Astrocyte (in vitro differentiated cells and primary cell): ENCODE measurements around the gene EVC2.

ENCODE experiments used
- CTCF ChIP-seq: IDR thresholded peaks from 2 replicates; pipeline ENCODE4 v1.5.1; 2011; ENCODE audit warnings: low read depth, mild to moderate bottlenecking, inconsistent platforms, low read length, moderate library complexity; ENCODE audit not compliant: insufficient read depth
- EZH2 ChIP-seq: IDR thresholded peaks from 2 replicates; pipeline ENCODE4 v1.6.1; 2012; ENCODE audit warnings: mild to moderate bottlenecking, low read length, inconsistent platforms; ENCODE audit not compliant: insufficient read depth

- TF ChIP-seq CTCF (no peak), EZH2 (no peak)
Measured at GRCh38 chr4:5651089-5651488, 57.3 kb downstream of the EVC2 start.
